Chondrocyte (in vitro differentiated cells): ENCODE measurements around the gene BACE2. TPM values are rescaled to one million over a fixed set of nuclear protein-coding genes. Genes with fewer than 3 reads are reported as not detected.
A peak's percentile ranks its signal among the peaks of the same experiment; 100 is the strongest.

Experiments used
- DNase-seq: peaks from one replicate; pipeline ENCODE4 v3.0.0; 2021; ENCODE audit warnings: mixed read lengths, low spot score
- H3K27ac Mint-ChIP-seq: one replicate; pipeline ENCODE4 v1.8.0; 2021; ENCODE audit warnings: mild to moderate bottlenecking, moderate library complexity, mixed read lengths; ENCODE audit not compliant: unreplicated experiment
- H3K27me3 Mint-ChIP-seq: 2 replicates; pipeline ENCODE4 v1.8.0; 2021; ENCODE audit warnings: low read depth, mixed read lengths
- H3K36me3 Mint-ChIP-seq: 2 replicates; pipeline ENCODE4 v1.8.0; 2021; ENCODE audit warnings: low read depth, mixed read lengths
- H3K4me1 Mint-ChIP-seq: 2 replicates; pipeline ENCODE4 v1.8.0; 2021; ENCODE audit warnings: low read depth, mild to moderate bottlenecking, mixed read lengths
- H3K4me3 Mint-ChIP-seq: one replicate; pipeline ENCODE4 v1.8.0; 2021; ENCODE audit warnings: mild to moderate bottlenecking, moderate library complexity, mixed read lengths; ENCODE audit not compliant: unreplicated experiment
- H3K9me3 Mint-ChIP-seq: 2 replicates; pipeline ENCODE4 v1.8.0; 2021; ENCODE audit warnings: low read depth, mixed read lengths
- CTCF ChIP-seq: fragments of 200-600 bp; sonication (generic); IDR thresholded peaks from 2 replicates; pipeline ENCODE4 v1.5.0; 2021; ENCODE audit warnings: antibody characterized with exemption, mild to moderate bottlenecking, moderate library complexity
- long read RNA-seq: library from polyadenylated mRNA; stranded (forward); transcript quantifications from one replicate; pipeline ENCODE4 v2.0.0, GENCODE V29; 2021
- total RNA-seq: library from RNA; stranded (reverse); gene quantifications from 3 replicates; pipeline ENCODE4 v1.2.1, GENCODE V29; 2021

BACE2 gene
- total RNA-seq: 68.0 to 78.8 TPM (median 77.9 TPM) in 3 replicates
- long read RNA-seq, full-length matches to known transcripts: 126 of 155 reads
- long read RNA-seq, partial matches to known transcripts: 4 of 155 reads
- long read RNA-seq, other reads (novel, unspliced or antisense): 25 of 155 reads

DNA sequence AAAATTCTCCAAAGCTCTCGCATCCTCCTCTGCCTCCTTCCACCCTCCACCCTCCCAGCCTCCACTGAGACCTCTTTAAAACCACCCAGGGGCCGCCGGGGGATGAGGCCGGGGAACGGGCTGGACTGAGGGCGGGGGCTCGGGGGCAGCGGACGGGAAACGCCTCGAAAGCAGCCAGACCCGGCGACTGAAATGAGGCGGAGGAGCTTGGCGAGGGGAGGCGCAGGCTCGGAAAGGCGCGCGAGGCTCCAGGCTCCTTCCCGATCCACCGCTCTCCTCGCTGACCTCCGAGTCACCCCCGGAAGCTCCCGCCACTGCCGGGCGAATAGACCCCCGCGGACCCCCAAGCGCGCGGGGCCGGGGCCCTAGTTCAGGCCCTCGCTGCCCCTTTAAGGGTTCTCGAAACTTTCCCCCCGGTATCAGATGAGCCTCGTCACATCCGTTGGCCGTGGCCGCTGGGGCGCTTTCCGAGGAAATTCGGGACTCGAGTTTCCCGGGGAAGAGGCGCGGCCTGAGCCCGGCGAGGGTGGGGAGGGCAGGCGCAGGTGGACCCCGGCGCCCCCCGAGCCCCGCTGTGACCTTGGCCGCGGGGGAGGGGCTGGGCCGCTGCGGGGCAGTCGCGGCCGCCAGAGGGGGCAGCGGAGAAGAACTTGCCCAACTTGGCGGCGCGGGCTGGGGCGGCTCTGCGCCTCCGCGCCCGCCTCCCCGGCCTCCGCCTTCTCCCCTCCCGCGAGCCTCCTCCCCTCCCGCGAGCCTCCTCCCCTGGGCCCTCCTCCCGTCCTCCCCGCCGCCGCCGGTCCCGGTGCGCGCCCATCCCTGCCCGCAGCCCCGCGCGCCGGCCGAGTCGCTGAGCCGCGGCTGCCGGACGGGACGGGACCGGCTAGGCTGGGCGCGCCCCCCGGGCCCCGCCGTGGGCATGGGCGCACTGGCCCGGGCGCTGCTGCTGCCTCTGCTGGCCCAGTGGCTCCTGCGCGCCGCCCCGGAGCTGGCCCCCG lies at the start of gene BACE2:
Gene BACE2, plus strand, starts transcription at position 813 of the 995 bp plus-strand sequence. Its CDS starts 104 bp downstream, at position 917.
- no peaks in the 10 kb centered on the region for H3K9me3 Mint-ChIP-seq
- no peaks in the 10 kb centered on the region for H3K27me3 Mint-ChIP-seq
- H3K4me3 Mint-ChIP-seq: peak within 1 kb of the TSS; percentile 87
- no peaks in the 10 kb centered on the region for H3K36me3 Mint-ChIP-seq
- peak within 1 kb of the TSS; percentile 91 for H3K27ac Mint-ChIP-seq
- TF ChIP-seq CTCF: peak; percentile 86
- no peak for DNase-seq
- H3K4me1 Mint-ChIP-seq: peaks cover 33% of the 10 kb centered on the region

- no peak for DNase-seq
- Mint-ChIP-seq H3K27me3 (peaks cover 2% of the 10 kb centered on the region), H3K36me3 (no peaks in the 10 kb centered on the region), H3K27ac (no peak overlapping the region), H3K4me1 (peaks cover 6% of the 10 kb centered on the region), H3K9me3 (no peaks in the 10 kb centered on the region), H3K4me3 (no peak overlapping the region)
- no peak for TF ChIP-seq CTCF
Measured at GRCh38 chr21:41119901-41120300, 48.1 kb upstream of the BACE2 start.

DNA sequence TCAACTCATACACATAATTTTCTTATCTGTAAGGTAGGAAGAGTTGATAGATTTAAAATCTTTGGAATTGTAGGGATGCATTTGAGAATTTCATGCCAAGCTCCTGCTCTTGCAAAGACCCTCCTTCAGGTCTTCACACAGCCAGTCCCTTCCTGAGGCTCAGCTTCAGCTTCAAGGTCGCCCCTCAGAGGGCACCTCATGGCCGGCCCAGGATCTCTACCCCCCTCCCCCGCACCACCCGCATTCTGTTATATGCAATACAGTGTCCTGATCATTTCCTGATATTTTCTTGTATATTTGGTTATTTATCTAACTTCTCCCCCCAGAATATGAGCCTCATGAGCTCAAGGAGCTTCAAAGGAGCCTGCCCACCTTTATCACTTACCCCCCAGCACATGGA lies 47.0 kb upstream of the BACE2 start:
- H3K36me3 Mint-ChIP-seq: no peaks in the 10 kb centered on the region
- no peak overlapping the region for H3K27ac Mint-ChIP-seq
- peaks cover 10% of the 10 kb centered on the region for H3K4me1 Mint-ChIP-seq
- TF ChIP-seq CTCF: no peak
- H3K9me3 Mint-ChIP-seq: no peaks in the 10 kb centered on the region
- no peak for DNase-seq
- H3K4me3 Mint-ChIP-seq: no peak overlapping the region
- H3K27me3 Mint-ChIP-seq: peaks cover 2% of the 10 kb centered on the region

- TF ChIP-seq CTCF: peak; percentile 90
- Mint-ChIP-seq H3K4me1 (peaks cover 10% of the 10 kb centered on the region), H3K36me3 (no peaks in the 10 kb centered on the region), H3K27ac (no peak overlapping the region), H3K4me3 (no peak overlapping the region), H3K27me3 (peaks cover 2% of the 10 kb centered on the region), H3K9me3 (no peaks in the 10 kb centered on the region)
- no peak for DNase-seq
Measured at GRCh38 chr21:41121785-41122415, 46.1 kb upstream of the BACE2 start.

DNA sequence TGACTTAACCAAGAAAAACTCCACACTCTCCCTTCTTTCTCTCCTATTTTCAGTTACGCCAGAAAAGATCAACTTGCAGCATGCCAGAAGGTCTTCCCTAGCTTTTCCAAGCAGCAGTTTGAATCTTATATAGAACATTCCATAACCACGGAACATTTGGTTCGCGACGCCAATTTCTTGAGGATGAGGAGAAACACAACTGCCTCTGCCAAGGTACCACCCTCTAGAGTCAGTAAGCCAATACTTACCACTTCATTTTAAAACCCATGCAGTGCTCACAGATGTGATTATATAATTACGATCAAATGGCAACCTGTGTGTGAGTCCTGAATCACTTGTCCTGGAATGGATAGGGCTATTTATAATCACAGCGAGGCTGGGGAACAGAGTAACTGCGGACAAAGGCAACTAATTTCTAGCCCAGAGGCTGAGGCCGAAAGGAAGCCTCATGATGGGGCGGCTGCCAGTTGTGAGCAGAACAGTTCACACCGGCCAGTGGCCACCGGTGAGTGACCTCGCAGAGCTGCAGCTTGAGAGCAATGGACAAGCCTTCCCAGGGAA lies 43.2 kb upstream of the BACE2 start:
- Mint-ChIP-seq H3K9me3 (peaks cover 6% of the 10 kb centered on the region), H3K4me1 (peaks cover 10% of the 10 kb centered on the region), H3K36me3 (no peaks in the 10 kb centered on the region), H3K27me3 (peaks cover 3% of the 10 kb centered on the region), H3K4me3 (no peak overlapping the region), H3K27ac (peak overlapping the region; percentile 49)
- TF ChIP-seq CTCF: no peak
- DNase-seq: no peak
